Hepatocyte (in vitro differentiated cells): ENCODE measurements around the gene C7orf57.

Experiments
- CTCF ChIP-seq: fragments of 200-600 bp; sonication (generic); IDR thresholded peaks from 2 replicates; pipeline ENCODE4 v1.5.1; 2016; ENCODE audit warnings: antibody characterized with exemption, mild to moderate bottlenecking; ENCODE audit not compliant: poor library complexity
- EZH2 ChIP-seq: fragments of 200-600 bp; sonication (generic); IDR thresholded peaks from 2 replicates; pipeline ENCODE4 v1.6.1; 2016; ENCODE audit warnings: antibody characterized with exemption, mild to moderate bottlenecking, borderline replicate concordance
- EZH2phosphoT487 ChIP-seq: fragments of 200-600 bp; sonication (generic); IDR thresholded peaks from one replicate; pipeline ENCODE4 v1.6.1; 2018; ENCODE audit warnings: antibody characterized with exemption, mild to moderate bottlenecking, low read depth, moderate library complexity; ENCODE audit not compliant: unreplicated experiment, severe bottlenecking

GRCh38 chr7:48017674-48018073 is 17.7 kb upstream of the C7orf57 start:
- no peak for TF ChIP-seq CTCF
- no peak for TF ChIP-seq EZH2phosphoT487
- no peak for TF ChIP-seq EZH2
